Mucosa of rectum (tissue), 2 donors: Measurements from ENCODE around the gene PAX5.

Experiments used
- H3K27ac ChIP-seq, 2 donors: one replicate each; pipeline ENCODE4 v1.7.0; 2013; ENCODE audit warnings: inconsistent platforms in 2 of 2, low read depth in 2 of 2, low read length in 2 of 2
- H3K27me3 ChIP-seq, 2 donors: one replicate each; pipeline ENCODE4 v1.7.0; 2013; ENCODE audit warnings: low read length in 2 of 2; ENCODE audit not compliant: control insufficient read depth in 2 of 2, insufficient read depth in 2 of 2
- H3K36me3 ChIP-seq, 2 donors: one replicate each; pipeline ENCODE4 v1.7.0; 2013; ENCODE audit warnings: low read length in 2 of 2; ENCODE audit not compliant: control insufficient read depth in 2 of 2, insufficient read depth in 2 of 2
- H3K4me1 ChIP-seq, 2 donors: one replicate each; pipeline ENCODE4 v1.7.0; 2013; ENCODE audit warnings: low read length in 2 of 2, mild to moderate bottlenecking in 1 of 2; ENCODE audit not compliant: control insufficient read depth in 2 of 2, insufficient read depth in 2 of 2
- H3K4me3 ChIP-seq, 2 donors: one replicate each; pipeline ENCODE4 v1.7.0; 2013; ENCODE audit warnings: low read length in 2 of 2
- H3K9ac ChIP-seq, 2 donors: one replicate each; pipeline ENCODE4 v1.7.0; 2013; ENCODE audit warnings: low read length in 2 of 2, low read depth in 1 of 2, mild to moderate bottlenecking in 1 of 2
- H3K9me3 ChIP-seq, 2 donors: one replicate each; pipeline ENCODE4 v1.7.0; 2013; ENCODE audit warnings: low read length in 2 of 2; ENCODE audit not compliant: control insufficient read depth in 2 of 2
- donor health status: healthy.
- donor health status: Normal muscosa, but diverticular disease.

PAX5 gene

DNA sequence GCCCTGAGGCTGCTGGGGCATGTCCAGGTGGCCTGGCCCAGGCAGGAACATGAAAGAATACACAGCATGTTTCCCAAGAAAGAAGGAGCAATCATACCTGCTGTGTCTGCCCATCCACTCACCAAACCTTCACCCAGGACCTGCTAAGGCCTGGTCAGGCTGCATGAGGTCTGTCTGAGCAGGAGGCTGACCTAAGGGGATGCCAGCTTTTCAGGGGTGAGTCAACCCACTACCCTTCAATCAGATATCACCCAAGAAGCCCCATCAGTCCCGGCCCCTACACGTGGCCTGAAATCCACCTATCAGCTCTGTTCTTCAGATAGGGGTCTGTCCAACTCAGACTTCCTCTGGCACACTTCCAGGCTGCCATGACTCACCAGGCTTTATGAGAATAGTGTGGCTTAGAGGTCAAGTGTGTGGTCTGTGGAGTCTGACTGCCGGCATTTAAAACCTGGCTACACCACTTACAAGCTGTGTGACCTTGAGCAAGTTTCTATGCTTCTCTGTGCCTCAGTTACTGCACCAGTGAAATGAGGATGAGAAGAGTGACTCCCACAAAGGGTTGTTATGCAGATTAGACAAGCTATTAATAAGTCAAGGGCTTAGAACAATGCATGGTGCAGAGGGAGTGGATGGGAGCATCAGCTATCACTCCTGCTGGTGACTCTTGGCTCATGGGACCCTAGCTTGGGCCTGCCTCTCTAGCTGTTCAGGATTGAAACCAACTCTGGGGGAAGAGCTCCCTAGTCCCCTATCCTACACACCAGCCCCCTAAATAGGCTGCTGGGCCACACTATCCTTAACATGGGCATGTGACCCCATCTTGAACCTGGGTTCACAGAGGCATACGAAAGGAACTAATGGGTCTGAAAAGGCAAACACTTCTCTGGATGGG is 130.3 kb downstream of the PAX5 start:
- H3K9ac ChIP-seq: no peak overlapping the region
- H3K27me3 ChIP-seq: peaks cover 6 to 9% of the 10 kb centered on the region in 2 donors
- H3K9me3 ChIP-seq: no peaks in the 10 kb centered on the region
- H3K36me3 ChIP-seq: no peaks in the 10 kb centered on the region
- H3K4me1 ChIP-seq: no peaks in the 10 kb centered on the region
- no peak overlapping the region for H3K4me3 ChIP-seq
- no peak overlapping the region for H3K27ac ChIP-seq

DNA sequence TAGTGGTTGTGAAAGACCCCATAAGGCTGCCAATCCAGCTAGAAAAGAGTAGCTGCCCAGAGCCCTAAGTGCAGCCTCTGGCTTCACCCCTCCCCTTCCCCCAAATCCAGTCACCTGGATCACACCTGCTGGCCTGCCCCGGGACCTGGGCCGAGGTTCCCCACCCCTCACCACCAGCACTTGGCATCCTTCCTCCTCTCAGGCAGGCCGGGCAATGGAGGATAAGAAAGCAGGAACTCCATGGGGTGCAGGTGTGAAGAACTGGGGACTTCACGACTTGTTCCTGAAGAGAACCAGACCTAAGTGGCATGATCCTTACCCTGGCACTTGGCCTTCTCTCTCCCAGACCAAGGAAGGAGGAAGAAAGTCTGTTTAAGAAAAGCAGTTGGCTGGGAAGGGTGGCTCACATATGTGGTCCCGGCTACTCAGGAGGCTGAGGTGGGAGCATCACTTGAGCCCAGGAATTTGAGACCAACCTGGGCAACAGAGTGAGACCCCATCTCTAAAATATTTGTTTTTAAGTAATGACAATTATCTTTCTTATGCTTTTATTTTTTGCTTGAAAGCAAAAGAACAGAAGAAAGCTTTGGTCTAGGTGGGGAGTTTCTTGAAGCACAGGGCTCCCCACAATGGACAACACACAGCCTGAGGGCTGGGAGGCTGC is 131.1 kb downstream of the PAX5 start:
- H3K9me3 ChIP-seq: no peaks in the 10 kb centered on the region
- peaks cover 6 to 9% of the 10 kb centered on the region in 2 donors for H3K27me3 ChIP-seq
- H3K4me3 ChIP-seq: no peak overlapping the region
- H3K27ac ChIP-seq: no peak overlapping the region
- no peak overlapping the region for H3K9ac ChIP-seq
- no peaks in the 10 kb centered on the region for H3K36me3 ChIP-seq
- no peaks in the 10 kb centered on the region for H3K4me1 ChIP-seq

DNA sequence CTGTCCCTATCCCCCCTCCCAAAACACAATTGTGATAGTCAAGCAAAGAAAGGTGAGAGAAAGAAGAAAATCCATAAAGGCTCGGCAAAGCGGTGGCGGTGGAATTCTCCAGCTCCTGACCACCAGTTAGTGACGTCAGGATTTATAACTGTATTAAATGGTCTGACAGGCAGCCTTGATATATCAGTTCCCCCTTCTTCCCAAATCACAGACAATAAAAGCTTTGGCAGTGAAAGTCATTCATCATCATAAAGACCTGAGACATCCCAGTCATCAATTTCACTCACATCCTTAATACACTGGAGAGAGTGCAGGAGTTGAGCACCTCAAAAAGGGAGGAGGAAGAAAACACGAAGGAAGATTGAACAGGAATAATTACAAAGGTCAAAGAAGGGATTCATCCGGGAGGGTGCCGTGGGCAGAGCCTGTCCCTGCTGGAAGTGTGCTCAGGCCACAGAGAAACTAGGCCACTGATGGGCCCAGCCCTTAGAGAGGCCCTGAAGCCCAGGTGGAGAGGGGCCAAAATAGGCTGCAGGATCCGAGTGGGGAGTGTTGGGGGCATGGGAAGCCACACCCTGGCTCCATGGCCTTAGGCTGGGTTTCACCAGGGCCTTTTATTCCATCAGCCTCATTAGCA is 131.9 kb downstream of the PAX5 start:
- no peak overlapping the region for H3K27ac ChIP-seq
- H3K36me3 ChIP-seq: no peaks in the 10 kb centered on the region
- no peaks in the 10 kb centered on the region for H3K9me3 ChIP-seq
- H3K4me3 ChIP-seq: no peak overlapping the region
- no peaks in the 10 kb centered on the region for H3K4me1 ChIP-seq
- H3K9ac ChIP-seq: no peak overlapping the region
- H3K27me3 ChIP-seq: peaks cover 6 to 7% of the 10 kb centered on the region in 2 donors

DNA sequence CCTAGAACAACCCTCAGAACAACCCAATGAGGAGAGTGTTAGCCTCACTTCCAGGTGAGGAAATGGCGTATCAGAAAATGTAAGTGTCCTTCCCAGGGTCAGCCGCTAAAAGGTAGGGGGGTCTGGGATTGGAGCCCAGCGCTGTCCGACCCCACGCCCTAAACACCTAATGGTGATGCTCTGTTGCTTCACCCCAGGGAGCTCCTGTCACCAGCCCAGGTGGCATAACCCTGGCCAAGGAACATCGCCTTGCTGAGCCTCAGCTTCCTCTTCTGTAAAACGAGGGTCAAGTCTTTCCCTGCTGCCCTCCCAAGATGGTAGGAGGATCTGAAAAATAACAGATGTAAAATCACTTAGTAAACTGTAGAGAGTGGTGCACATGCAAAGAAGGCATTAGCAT is 132.5 kb downstream of the PAX5 start:
- Histone ChIP-seq H3K36me3 (no peaks in the 10 kb centered on the region), H3K4me3 (no peak overlapping the region), H3K27ac (no peak overlapping the region), H3K9me3 (no peaks in the 10 kb centered on the region), H3K9ac (no peak overlapping the region), H3K4me1 (no peaks in the 10 kb centered on the region), H3K27me3 (peaks cover 6 to 7% of the 10 kb centered on the region in 2 donors)

- H3K36me3 ChIP-seq: no peaks in the 10 kb centered on the region
- no peak overlapping the region for H3K4me3 ChIP-seq
- peaks cover 1 to 7% of the 10 kb centered on the region in 2 donors for H3K27me3 ChIP-seq
- no peaks in the 10 kb centered on the region for H3K9me3 ChIP-seq
- no peaks in the 10 kb centered on the region for H3K4me1 ChIP-seq
- H3K9ac ChIP-seq: no peak overlapping the region
- H3K27ac ChIP-seq: no peak overlapping the region
These were observed 133.2 kb downstream of the PAX5 start for GRCh38 chr9:36900856-36901220.

GRCh38 chr9:36900136-36900855 is 133.8 kb downstream of the PAX5 start:
- Histone ChIP-seq H3K27ac (no peak overlapping the region), H3K4me3 (no peak overlapping the region), H3K9me3 (no peaks in the 10 kb centered on the region), H3K27me3 (peaks cover 0 to 7% of the 10 kb centered on the region in 2 donors), H3K36me3 (no peaks in the 10 kb centered on the region), H3K4me1 (no peaks in the 10 kb centered on the region), H3K9ac (no peak overlapping the region)

DNA sequence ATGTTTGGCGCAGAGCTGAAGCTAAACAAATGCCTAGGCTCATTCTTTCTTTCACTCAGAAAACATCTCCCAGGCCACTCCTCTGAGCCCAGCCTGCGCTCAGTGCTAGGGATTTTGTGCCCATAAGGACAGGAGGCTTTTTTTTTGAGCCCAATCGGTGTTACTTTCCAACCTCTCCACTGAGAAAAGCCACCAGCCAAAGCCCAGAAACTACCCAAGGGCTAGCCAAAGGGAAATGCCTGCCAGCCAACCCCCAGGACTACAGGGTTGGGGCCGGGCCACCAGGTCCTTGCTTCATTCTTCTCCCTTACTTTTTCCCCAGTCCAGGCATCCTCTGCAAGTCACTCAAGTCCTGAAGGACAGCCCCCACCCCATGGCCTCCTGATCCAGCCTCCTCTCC is 134.7 kb downstream of the PAX5 start:
- Histone ChIP-seq H3K9me3 (no peaks in the 10 kb centered on the region), H3K4me1 (no peaks in the 10 kb centered on the region), H3K27ac (no peak overlapping the region), H3K9ac (no peak overlapping the region), H3K36me3 (no peaks in the 10 kb centered on the region), H3K27me3 (no peaks in the 10 kb centered on the region), H3K4me3 (no peak overlapping the region)

DNA sequence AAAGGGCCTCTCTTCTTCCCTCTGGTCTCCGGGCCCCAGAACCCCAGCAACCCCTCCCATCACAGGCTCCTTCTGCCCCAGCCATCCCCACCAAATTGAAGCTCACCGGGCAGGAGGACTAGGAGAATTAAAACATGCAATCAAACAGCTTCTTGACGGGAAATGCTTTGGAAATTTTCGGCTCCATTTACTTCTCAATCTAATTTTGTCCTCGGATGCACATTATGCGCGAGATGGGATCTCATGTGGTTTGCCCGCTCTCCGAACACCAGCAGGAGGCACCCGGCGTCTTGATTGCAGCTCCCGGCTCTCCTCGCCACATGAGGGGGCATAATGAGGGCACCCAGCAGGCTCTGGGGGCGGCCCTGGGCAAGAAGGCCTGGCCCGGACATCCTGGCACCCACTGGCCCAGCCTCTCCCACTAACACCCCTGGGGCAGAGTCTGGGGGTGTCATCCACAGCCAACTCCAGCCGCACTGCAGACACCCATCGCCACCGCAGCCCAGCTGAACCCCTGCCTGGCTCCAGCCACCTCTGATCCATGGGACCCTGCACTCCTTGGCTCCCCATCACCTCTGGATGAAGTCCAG is 135.5 kb downstream of the PAX5 start:
- H3K4me3 ChIP-seq: no peak overlapping the region
- no peak overlapping the region for H3K9ac ChIP-seq
- no peaks in the 10 kb centered on the region for H3K36me3 ChIP-seq
- no peaks in the 10 kb centered on the region for H3K27me3 ChIP-seq
- no peaks in the 10 kb centered on the region for H3K9me3 ChIP-seq
- no peaks in the 10 kb centered on the region for H3K4me1 ChIP-seq
- no peak overlapping the region for H3K27ac ChIP-seq

GRCh38 chr9:36897478-36897877 is 136.6 kb downstream of the PAX5 start:
- H3K27me3 ChIP-seq: no peaks in the 10 kb centered on the region
- H3K36me3 ChIP-seq: no peaks in the 10 kb centered on the region
- H3K4me3 ChIP-seq: no peak overlapping the region
- no peak overlapping the region for H3K27ac ChIP-seq
- H3K9ac ChIP-seq: no peak overlapping the region
- H3K9me3 ChIP-seq: no peaks in the 10 kb centered on the region
- no peaks in the 10 kb centered on the region for H3K4me1 ChIP-seq
